GM19324 (cell line): ENCODE data around the gene GORASP1.
A peak's percentile ranks its signal among the peaks of the same experiment; 100 is the strongest.
"Not testable (repeated sequence)": the region's sequence is repeated elsewhere in the genome, so short reads cannot be mapped to it uniquely, and the experiment has no call there.

Experiments used
- ATAC-seq: cut with Tn5 transposase; IDR thresholded peaks from one replicate; pipeline ENCODE4 v1.9.1; 2021; ENCODE audit warnings: mild to moderate bottlenecking, moderate library complexity; ENCODE audit not compliant: unreplicated experiment, low FRiP score

GORASP1 gene

DNA sequence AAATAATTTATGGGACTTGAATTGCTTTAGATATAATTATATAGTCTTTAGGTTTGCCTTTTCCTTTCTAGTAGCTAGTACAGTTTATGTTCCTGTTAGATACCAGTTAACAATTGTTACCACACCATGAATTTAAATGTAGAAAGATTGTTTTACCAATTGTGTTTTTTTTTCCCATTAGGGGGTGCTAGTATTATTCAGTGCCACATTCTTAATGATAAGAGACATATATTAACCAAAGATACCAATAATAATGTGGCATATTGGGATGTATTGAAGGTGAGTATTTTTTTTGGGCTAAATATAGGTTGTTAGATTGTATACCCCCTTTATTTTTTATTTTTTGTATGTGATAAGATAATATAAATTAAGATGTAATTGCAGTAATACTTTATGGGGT is 27.9 kb downstream of the GORASP1 start:
- ATAC-seq, result no peak

DNA sequence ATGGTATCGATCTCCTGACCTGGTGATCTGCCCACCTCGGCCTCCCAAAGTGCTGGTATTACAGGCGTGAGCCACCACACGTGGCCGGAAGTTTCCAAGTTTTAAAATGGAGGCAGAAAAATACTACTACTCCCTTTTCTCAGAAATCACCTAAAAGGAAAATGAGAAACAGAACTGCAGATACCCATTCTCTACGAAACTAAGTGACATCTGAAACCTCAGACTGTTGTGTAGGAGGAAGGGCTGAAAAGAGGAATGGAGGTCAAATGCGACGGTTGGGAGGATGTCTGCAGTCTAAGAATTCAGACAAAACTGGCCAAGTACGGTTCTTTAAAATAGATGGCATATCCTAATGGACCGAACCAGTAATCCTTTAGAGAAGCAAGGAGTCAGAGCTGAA is 31.5 kb downstream of the GORASP1 start:
- no peak for ATAC-seq

DNA sequence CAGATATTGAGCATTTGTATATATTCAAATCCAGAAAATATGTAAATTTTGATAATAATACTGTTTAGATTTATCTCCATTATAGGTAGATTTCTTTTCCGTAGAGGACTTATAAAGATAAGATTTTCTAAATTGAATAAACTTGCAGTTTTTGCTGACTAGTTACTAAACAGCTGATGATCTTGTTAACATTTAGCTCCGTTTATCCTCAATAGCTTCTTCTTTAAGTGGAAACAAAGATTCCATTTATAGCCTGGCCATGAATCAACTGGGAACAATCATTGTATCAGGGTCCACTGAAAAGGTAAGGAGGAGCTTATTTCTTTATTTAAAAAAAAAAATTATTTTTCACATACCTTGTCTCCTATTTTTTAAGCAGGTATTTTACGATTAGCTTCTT is 38.9 kb downstream of the GORASP1 start:
- no peak for ATAC-seq

DNA sequence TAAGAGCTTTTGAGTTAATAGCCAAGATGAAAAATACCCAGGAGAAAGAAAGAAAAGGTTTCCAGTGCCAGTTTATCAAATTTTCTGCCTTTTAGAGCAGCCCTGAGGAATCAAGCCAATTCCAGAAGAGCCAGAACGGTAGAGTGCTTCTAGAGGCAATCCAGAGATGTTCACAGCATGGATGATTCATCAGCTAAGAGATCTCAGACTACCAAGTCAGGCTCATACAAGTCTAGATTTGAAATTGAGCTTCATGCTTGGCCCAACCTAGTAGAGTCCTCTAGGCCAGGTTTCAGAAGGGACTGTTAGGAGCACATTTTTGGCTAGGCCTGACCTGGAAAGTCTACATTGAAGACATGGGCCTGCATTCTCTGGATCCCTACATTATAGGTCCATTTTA is 40.1 kb downstream of the GORASP1 start:
- ATAC-seq, result no peak

DNA sequence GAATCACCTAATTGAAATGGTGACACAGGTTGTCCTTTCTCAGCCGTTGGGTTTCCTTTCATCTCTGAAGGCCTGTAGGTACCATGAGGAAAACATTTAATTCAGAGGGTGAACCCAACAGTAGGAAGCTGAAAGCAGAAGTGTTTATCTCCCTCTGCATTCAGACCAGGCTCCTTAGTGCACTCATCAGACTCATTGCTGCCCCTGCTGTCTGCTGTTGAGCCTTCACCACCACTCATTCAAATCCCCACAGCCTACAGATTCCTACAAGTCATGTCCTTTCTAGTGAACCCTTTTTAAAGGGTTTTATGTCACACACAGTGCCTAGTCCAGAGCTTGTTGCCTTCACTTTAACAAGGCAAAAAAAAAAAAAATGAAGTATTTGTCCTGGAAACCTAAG is 42.2 kb downstream of the GORASP1 start:
- peak; percentile 65 for ATAC-seq

DNA sequence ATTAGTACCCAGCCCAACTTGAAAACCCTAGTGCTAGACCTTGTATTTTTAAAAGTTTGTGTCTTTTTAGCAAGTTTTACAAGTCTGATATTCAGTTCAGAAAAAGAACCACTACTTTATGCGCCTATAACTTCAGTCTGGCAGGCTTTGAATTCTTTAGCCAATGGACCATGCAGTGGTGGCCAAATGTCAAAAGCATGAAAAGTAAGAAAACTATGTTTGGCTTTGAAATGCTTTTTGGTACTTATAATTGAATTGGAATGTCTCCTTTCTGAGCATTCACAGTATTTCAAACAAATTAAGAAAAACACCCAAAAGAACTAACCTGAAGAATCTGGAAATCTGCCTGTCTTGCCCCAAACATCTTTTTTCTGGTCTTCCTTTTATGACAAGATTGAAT is 42.8 kb downstream of the GORASP1 start:
- no peak for ATAC-seq

DNA sequence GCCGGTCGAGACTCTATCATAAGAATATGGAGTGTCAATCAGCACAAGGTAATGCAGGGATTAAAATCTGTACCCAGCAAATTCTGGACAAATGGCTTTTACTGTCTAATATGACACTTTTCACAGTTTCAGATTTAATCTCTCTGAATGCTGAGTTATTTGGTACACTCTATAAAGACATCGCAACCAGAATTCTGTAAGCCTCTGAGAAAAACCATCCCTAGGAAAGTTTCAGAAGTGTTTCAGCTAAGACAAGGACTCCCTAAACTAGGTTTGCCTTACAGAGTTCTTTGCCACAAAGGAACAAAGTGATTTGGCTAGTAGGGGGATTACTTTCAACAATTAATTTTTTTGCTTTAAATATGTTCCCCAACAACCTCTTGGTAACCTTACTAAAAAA is 44.3 kb downstream of the GORASP1 start:
- ATAC-seq, result no peak

DNA sequence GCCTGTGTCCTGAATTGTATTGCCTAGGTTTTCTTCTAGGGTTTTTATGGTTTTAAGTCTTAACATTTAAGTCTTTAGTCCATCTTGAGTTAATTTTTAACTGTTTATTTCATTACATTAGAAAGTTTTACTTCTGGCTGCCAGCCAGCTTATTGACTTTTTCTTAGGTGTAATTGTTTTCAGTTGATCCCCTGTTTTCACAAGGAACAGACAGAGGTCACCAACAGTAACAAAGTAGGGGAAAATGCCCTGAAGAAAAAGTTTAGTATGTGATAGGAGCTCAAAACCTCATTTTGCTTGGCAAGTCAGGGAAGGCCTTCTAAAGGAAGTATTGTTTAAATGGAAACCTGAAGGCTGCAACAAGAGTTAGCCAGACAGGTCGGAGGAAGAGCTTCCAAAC is 45.2 kb downstream of the GORASP1 start:
- ATAC-seq, result no peak

DNA sequence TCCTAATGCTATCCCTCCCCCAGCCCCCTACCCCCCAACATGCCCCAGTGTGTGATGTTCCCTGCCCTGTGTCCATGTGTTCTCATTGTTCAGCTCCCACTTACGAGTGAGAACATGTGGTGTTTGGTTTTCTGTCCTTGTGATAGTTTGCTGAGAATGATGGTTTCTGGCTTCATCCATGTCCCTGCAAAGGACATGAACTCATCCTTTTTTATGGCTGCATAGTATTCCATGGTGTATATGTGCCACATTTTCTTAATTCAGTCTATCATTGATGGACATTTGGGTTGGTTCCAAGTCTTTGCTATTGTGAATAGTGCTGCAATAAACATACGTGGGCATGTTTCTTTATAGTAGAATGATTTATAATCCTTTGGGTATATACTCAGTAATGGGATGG is 46.2 kb downstream of the GORASP1 start:
- ATAC-seq, result not testable (repeated sequence)

DNA sequence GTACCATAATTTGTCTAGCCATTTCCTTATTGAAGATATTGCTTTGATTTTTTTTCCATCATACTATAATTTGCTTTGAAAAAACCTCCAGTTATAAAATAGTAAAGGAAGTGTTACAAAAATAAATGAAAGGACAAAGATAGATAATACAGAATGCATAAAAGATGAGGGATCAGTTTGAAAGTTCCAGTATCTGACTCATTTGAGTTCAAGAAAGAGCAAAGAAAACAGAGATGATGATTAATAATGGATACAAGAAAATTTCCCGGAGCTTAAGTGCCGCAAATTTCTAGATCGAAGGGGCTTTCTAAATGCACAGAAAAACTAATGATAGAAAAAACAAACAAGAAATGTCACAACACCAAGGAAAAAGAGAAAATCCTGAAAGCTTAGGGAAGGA is 51.3 kb downstream of the GORASP1 start:
- ATAC-seq, result no peak

DNA sequence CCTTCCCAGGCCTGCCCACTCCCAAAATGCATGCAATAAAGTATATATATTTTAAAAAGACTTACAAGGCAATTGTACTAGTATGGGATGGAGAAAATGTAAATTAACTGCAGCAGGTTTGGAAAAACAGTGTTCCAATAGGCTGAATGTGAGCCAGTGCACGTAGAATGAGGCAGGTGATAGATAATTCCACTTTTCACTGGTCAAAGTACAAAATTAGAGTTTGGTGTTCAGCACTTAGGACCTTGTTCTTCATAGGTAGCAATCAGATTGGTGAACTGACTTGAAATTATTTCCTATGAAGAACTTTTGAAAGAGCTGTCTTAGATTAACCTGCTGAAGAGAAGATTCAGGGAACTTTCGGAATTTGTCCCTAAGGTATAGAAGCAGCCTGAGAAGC is 53.7 kb downstream of the GORASP1 start:
- no peak for ATAC-seq

DNA sequence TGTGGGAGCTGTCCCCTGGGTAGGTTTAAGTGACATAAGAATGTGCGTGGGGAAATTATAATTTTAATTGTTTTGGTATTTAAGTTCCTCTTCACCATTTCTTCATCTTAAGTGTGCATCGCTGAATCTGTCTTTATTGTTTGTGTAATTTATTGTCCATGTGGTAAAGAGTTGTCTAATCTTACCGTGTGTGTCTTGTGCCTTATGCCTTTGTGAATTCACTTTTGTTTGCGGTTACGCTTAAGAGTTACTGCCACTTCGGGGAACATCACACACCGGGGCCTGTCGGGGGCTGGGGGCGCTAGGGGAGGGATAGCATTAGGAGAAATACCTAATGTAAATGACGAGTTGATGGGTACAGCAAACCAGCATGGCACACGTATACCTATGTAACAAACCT is 54.8 kb downstream of the GORASP1 start:
- no peak for ATAC-seq

DNA sequence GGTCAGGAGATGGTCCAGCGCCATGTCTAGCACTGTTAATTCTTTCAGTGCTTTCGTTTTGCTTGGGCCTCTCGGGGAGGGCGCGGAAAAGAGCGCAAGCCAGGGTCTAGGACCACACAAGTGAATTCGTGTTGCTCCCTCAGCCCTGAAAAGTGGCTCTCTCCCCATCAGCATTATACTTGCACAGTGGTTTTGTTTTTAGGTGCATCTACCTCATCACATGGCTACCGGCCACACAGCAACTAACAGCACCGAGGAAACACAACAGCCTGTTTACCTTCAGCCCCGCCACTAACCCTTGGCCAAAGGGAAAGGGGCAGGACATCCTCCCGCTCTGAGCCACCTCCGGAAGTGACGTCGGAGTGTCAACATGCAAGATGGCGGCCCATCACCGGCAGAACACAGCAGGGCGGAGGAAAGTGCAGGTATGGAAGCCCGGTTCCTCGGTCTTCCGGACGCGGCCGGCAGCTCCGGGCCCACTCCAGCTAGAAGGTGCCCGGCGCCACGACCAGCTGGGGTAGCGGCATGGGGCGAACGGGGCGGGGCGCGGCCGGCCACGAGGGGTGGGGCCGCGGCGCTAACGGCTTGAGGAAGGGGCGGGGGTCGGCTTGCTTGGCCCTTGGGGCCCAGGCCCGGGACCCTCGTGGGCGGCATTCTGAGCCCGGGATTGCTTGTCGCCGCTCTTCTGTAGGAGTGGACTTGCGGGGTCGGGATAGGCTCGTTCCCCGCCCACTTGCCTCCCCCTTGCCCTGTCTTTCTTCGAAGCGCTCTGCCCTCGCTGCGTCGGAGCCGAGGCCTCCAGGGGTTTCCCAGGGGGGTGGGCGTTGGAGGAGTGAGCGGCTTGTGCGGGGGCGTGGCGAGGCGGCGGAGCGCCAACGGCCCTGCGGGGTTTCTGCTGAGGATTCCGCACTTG is 55.5 kb downstream of the GORASP1 start, which contains the start of the genes SCN11A and WDR48:
TSS of gene SCN11A (minus strand) at position 296 of the 913 bp plus-strand sequence. CDS start 101,582 bp downstream, outside the sequence.
TSS of gene WDR48 (plus strand) at position 368 of the 913 bp plus-strand sequence. CDS start at position 378, 10 bp downstream.
- ATAC-seq, result peak; percentile 96

DNA sequence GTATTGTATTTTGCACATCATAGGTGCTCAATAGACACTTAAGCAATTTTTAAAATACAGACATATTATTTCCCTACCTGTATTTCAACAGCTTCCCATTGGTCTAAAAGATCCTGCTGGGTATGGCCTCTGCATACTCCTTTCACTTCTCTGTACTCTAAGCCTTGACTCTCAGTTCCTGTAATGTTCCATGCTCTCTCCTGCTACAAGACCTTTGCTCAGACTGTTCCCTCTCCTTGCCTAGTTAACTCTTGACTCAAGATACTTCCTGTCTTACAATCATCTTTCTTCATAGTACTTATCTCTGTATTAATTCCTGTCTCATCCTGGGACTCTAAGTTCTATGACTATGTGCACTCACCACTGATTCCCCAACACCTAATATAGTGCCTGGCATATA is 57.4 kb downstream of the GORASP1 start:
- ATAC-seq, result no peak
